Measurements from ENCODE around the gene SMC5. TPM values are rescaled to one million over a fixed set of nuclear protein-coding genes. Genes with fewer than 3 reads are reported as not detected.
"Not testable (repeated sequence)": the region's sequence is repeated elsewhere in the genome, so short reads cannot be mapped to it uniquely, and the experiment has no call there.

The SMC5 gene
- total RNA-seq, 4 donors from 2014 or later = 16.2 to 250 (median 20.5) TPM

- intact Hi-C loops (cut with DNase I; ENCODE audit: low total_unique reads) = no loop called here
- DNase-seq = no peak
- Histone ChIP-seq H3K4me1 (peaks cover 99 to 100% of the 10 kb centered on the region in 2 donors), H3K4me3 (peak overlapping the region; percentile 1 to 15 (median 4)), H3K27me3 (no peaks in the 10 kb centered on the region), H3K27ac (peak overlapping the region; percentile 78 to 100 (median 86)), H3K9me3 (no peaks in the 10 kb centered on the region), H3K36me3 (no peaks in the 10 kb centered on the region)
- in situ Hi-C loops (cut with MboI; ENCODE audit: low sequenced_read_pairs in 4 of 4) = no loop called here
- ATAC-seq = peak in 1 of 2 donors; percentile 29
- TF ChIP-seq CTCF (IDR thresholded peaks at IDR 0.05 in 4 of 5, conservative IDR thresholded peaks at IDR 0.05 in 1 of 5) (no peak), POLR2A (IDR thresholded peaks at IDR 0.05) (no peak)
These were observed 139.4 kb downstream of the SMC5 start for GRCh38 chr9:70398145-70398556.

DNA sequence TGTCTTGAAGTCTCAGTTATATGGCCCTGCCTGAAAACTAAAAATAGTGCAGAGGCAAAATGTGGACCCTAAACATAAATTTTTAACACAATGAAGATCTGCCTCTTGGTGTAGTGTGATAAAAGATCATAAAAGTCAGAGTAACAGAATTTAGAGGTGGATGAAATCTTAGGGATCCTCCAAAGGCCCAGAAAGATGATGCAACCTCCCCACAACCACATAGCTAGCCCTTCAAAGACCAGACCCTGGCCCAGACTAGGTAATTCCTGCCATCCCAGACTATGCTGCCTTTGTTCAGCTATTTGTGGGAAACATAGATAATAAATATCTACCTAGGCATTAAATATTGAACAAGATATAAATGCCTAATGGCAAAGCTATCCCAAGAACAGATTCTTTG, 140.4 kb downstream of the SMC5 start:
- no peaks in the 10 kb centered on the region for H3K9me3 ChIP-seq
- in situ Hi-C loops (cut with MboI; ENCODE audit: low sequenced_read_pairs in 4 of 4) = no loop called here
- intact Hi-C loops (cut with DNase I; ENCODE audit: low total_unique reads) = no loop called here
- peaks cover 99 to 100% of the 10 kb centered on the region in 2 donors for H3K4me1 ChIP-seq
- H3K27me3 ChIP-seq = no peaks in the 10 kb centered on the region
- no peak for DNase-seq
- no peaks in the 10 kb centered on the region for H3K36me3 ChIP-seq
- no peak for ATAC-seq
- peak overlapping the region in 3 of 4 donors; percentile 3 to 17 (median 15) for H3K4me3 ChIP-seq
- TF ChIP-seq CTCF (IDR thresholded peaks at IDR 0.05 in 4 of 5, conservative IDR thresholded peaks at IDR 0.05 in 1 of 5) (no peak), POLR2A (IDR thresholded peaks at IDR 0.05) (no peak)
- H3K27ac ChIP-seq = peak overlapping the region; percentile 78 to 100 (median 86)

GRCh38 chr9:70400107-70400892, 141.5 kb downstream of the SMC5 start:
- Histone ChIP-seq H3K27ac (peak overlapping the region; percentile 78 to 100 (median 86)), H3K27me3 (no peaks in the 10 kb centered on the region), H3K9me3 (no peaks in the 10 kb centered on the region), H3K36me3 (no peaks in the 10 kb centered on the region), H3K4me3 (peak overlapping the region in 1 of 4 donors; percentile 15), H3K4me1 (peaks cover 99 to 100% of the 10 kb centered on the region in 2 donors)
- intact Hi-C loops (cut with DNase I; ENCODE audit: low total_unique reads) = loop anchor here (5.0 kb wide), 1 partner anchor 48 kb away; no protein-coding TSS in a partner anchor
- TF ChIP-seq CTCF (IDR thresholded peaks at IDR 0.05 in 4 of 5, conservative IDR thresholded peaks at IDR 0.05 in 1 of 5) (no peak), POLR2A (IDR thresholded peaks at IDR 0.05) (no peak)
- ATAC-seq (peak in 1 of 2 donors; percentile 22), DNase-seq (no peak)
- in situ Hi-C loops (cut with MboI; ENCODE audit: low sequenced_read_pairs in 4 of 4) = loop anchor here in 1 of 4 donors (10.0 kb wide), 1 partner anchor 205 kb away; no protein-coding TSS in a partner anchor

GRCh38 chr9:70401241-70401640, 142.5 kb downstream of the SMC5 start:
- H3K4me1 ChIP-seq = peaks cover 100% of the 10 kb centered on the region in 2 donors
- intact Hi-C loops (cut with DNase I; ENCODE audit: low total_unique reads) (loop anchor here (5.0 kb wide), 1 partner anchor 49 kb away; no protein-coding TSS in a partner anchor), in situ Hi-C loops (cut with MboI; ENCODE audit: low sequenced_read_pairs in 4 of 4) (loop anchor here in 1 of 4 donors (10.0 kb wide), 1 partner anchor 204 kb away; no protein-coding TSS in a partner anchor)
- DNase-seq, H3K36me3 ChIP-seq, H3K27me3 ChIP-seq, H3K9me3 ChIP-seq, ATAC-seq: not testable (repeated sequence)
- H3K4me3 ChIP-seq = peak overlapping the region in 1 of 4 donors; percentile 23
- H3K27ac ChIP-seq = peak overlapping the region; percentile 78 to 100 (median 86)

DNA sequence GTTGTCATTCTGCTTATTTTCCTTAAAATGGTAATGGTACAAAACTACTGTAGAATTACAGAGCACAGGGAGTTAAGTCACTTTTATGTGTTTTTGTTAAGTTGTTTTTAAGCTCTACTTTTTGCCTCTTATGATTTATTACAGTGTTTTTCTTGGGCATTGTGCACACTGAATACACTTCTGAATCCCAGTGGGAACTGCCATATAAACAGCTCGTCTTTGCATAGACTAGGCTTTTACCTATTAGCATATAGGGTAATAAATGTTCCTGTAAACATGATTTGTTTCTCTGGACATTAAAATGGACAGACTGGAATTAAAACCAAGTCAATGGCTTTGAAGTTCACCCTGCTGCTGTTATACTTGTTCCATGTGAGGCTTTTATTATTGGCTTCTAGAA, 143.4 kb downstream of the SMC5 start:
- ATAC-seq (no peak), DNase-seq (no peak)
- H3K9me3 ChIP-seq = no peaks in the 10 kb centered on the region
- intact Hi-C loops (cut with DNase I; ENCODE audit: low total_unique reads) = loop anchor here (5.0 kb wide), 1 partner anchor 50 kb away; no protein-coding TSS in a partner anchor
- peaks cover 100% of the 10 kb centered on the region in 2 donors for H3K4me1 ChIP-seq
- no peak for TF ChIP-seq POLR2A (IDR thresholded peaks at IDR 0.05)
- TF ChIP-seq CTCF (IDR thresholded peaks at IDR 0.05 in 4 of 5, conservative IDR thresholded peaks at IDR 0.05 in 1 of 5) = no peak
- H3K36me3 ChIP-seq = no peaks in the 10 kb centered on the region
- H3K4me3 ChIP-seq = peak overlapping the region in 1 of 4 donors; percentile 51
- in situ Hi-C loops (cut with MboI; ENCODE audit: low sequenced_read_pairs in 4 of 4) = loop anchor here in 1 of 4 donors (10.0 kb wide), 1 partner anchor 203 kb away; no protein-coding TSS in a partner anchor
- H3K27me3 ChIP-seq = no peaks in the 10 kb centered on the region
- peak overlapping the region; percentile 78 to 100 (median 86) for H3K27ac ChIP-seq

Measured in gastrocnemius medialis (tissue), 4 donors.